HK-2 (cell line): Measurements from ENCODE around the gene TTI1.

Source experiments
- DNase-seq: peaks from one replicate; pipeline ENCODE4 v3.0.0-alpha.2; 2018; ENCODE audit not compliant: unreplicated experiment

Gene TTI1

GRCh38 chr20:37937686-37938085 lies 95.6 kb downstream of the TTI1 start:
- no peak for DNase-seq

GRCh38 chr20:37936451-37936850 lies 96.8 kb downstream of the TTI1 start:
- DNase-seq: no peak

DNA sequence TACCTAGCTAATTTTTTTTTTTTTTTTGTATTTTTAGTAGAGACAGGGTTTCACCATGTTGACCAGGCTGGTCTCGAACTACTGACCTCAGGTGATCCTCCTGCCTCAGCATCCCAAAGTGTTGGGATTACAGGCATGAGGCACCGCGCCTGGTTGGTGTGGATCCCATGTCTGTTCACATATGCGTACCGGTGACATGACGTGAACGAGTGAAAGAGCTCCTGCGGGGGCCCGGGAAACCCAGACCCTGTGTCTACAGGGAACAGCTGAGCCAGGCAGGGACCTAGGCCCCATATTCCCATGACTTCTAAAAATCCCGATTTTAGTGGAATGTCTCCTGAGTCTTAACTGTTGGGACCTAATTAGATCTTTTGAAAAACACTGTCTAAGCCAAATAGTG lies 97.2 kb downstream of the TTI1 start:
- DNase-seq: no peak

DNA sequence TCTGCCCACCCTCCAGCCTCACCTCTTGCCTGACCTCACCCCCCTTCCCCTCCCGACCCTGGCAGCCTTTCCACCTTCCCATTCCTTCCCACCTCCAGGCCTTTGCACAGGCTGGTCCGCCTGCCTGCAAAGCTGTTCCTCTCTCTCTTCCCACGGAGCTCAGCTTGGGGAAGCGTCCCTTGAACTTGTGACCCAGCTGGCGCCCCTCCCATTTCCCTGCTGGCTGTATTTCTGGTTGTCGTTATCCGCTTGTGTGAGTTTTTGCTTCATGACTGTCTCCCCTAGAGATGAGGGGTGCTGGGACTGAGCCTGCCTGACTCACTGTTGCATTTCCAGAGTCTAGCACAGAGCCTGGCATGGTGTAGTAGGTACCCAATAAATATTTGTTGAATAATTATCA lies 97.8 kb downstream of the TTI1 start:
- no peak for DNase-seq

GRCh38 chr20:37934634-37935375 lies 98.5 kb downstream of the TTI1 start:
- no peak for DNase-seq

- no peak for DNase-seq
These were observed 99.2 kb downstream of the TTI1 start for GRCh38 chr20:37933786-37934633.
